Heart left ventricle (tissue), 16 donors: ENCODE results near the gene ADAMTS18. TPM values are rescaled to one million over a fixed set of nuclear protein-coding genes. Genes with fewer than 3 reads are reported as not detected.

Source experiments
- ATAC-seq, 4 donors: fragments of 200-7000 bp; cut with Tn5 transposase; one replicate each; pipeline ENCODE4 v1.9.1; 2020 to 2022; ENCODE audit warnings: moderate library complexity in 4 of 4, mild to moderate bottlenecking in 3 of 4, moderate number of reproducible peaks in 1 of 4
- DNase-seq, 5 donors: peaks; one replicate each; pipeline ENCODE4 v3.0.0-alpha.2; 2020
- H3K27ac ChIP-seq, 12 donors: fragments of 200-600 bp; sonication (generic) in 4 of 12; one replicate each; pipeline versions ENCODE4 v1.5.0 to v1.8.0; 2016 to 2022; ENCODE audit warnings: mild to moderate bottlenecking in 2 of 12
- H3K27me3 ChIP-seq, 9 donors: fragments of 200-600 bp; sonication (generic) in 2 of 9; one replicate each; pipeline versions ENCODE4 v1.5.1 to v1.8.0; 2016 to 2022; ENCODE audit warnings: mild to moderate bottlenecking in 3 of 9
- H3K36me3 ChIP-seq, 9 donors: fragments of 200-600 bp; sonication (generic) in 2 of 9; one replicate each; pipeline versions ENCODE4 v1.5.0 to v1.8.0; 2018 to 2022; ENCODE audit warnings: mild to moderate bottlenecking in 2 of 9
- H3K4me1 ChIP-seq, 12 donors: fragments of 200-600 bp; sonication (generic) in 4 of 12; one replicate each; pipeline versions ENCODE4 v1.5.0 to v1.8.0; 2016 to 2022; ENCODE audit warnings: mild to moderate bottlenecking in 3 of 12
- H3K4me3 ChIP-seq, 12 donors: fragments of 200-600 bp; sonication (generic) in 4 of 12; one replicate each; pipeline versions ENCODE4 v1.5.0 to v1.8.0; 2017 to 2022; ENCODE audit warnings: mild to moderate bottlenecking in 9 of 12, moderate library complexity in 4 of 12
- H3K9me3 ChIP-seq, 12 donors: fragments of 200-600 bp; sonication (generic) in 4 of 12; one replicate each; pipeline versions ENCODE4 v1.5.0 to v1.8.0; 2016 to 2022; ENCODE audit warnings: mild to moderate bottlenecking in 1 of 12
- POLR2A ChIP-seq, 2 donors: fragments of 450-650 bp; IDR thresholded peaks; one replicate each; pipeline ENCODE4 v1.6.1; 2017; ENCODE audit warnings: antibody characterized with exemption in 2 of 2, mild to moderate bottlenecking in 2 of 2, moderate library complexity in 2 of 2
- WGBS, 4 donors: extraction: QIAGEN DNeasy Blood & Tissue Kit in 2 of 4; methylation state at CpG; one replicate each; pipeline versions ENCODE4 v1.1.5 to v1.1.7; 2013 to 2018; 5-methylcytosine and 5-hydroxymethylcytosine counted together
- intact Hi-C, 10 donors: fragments of 100-400 bp; cut with DNase I; formaldehyde crosslinking; loops; one replicate each; pipeline versions ENCODE4 v1.11.1 to v1.14.2; 2022
- polyA plus RNA-seq, 2 donors: library from polyadenylated mRNA; stranded (reverse); fragments of 200-250 nt; gene quantifications; one replicate each; pipeline ENCODE4 v1.2.3, GENCODE V29; 2013
- total RNA-seq, 9 donors: library from RNA; depleted of rRNA in 2 of 9; stranded (reverse); fragments of >200 nt in 2 of 9; fragmentation: NEBNext Ultra II Directional in 3 of 9; extraction: Animal tissue kit (Norgen Biotek cat#: 25700) in 3 of 9; gene quantifications; one replicate each; pipeline versions ENCODE4 v1.1.0 to v1.2.4, GENCODE V29; 2016 to 2023
- TF ChIP-seq, protein P1 (sequence below), 12 donors: fragments of 200-600 bp; sonication (generic) in 4 of 12; IDR thresholded peaks; one replicate each; pipeline versions ENCODE4 v1.5.0 to v1.8.0; 2018 to 2022; ENCODE audit warnings: antibody characterized with exemption in 12 of 12, mild to moderate bottlenecking in 5 of 12
- donor health status: ischemic (EF 13 %, LVEDD 7.1; RV severe dilation, severe dysfunction).
- donor health status: healthy with polysubstance abuse.
- donor health status: DM: no; HTN: yes; CAD: no.
- donor health status: DM: no; HTN: no; CAD: no.
- donor health status: ischemic (EF 25% LVEDD 6.9; RV normal size, moderate dysfunction).
- donor health status: ischemic (EF 25% LVEDD 5.7; RV mildly dilated, moderate dysfunction).
- donor health status: healthy.
- donor health status: DM: yes; HTN: yes; CAD: no.
- donor health status: ischemic (EF 35%, LVEDD 5.7; RV mildly dilated, moderate dysfunction).
- donor health status: nonischemic (EF 11% LVEDD 7.7; RV severe dilation, severe dysfunction).
- donor health status: DM: yes; HTN: yes; CAD: no.
- donor health status: PGD.
- donor health status: ischemic (EF 29% LVEDD 5.4; RV normal size, mild dysfunction).
- donor health status: nonischemic (EF 23%, LVEDD 6.1; RV moderate dilation, normal function).

ADAMTS18 gene
- total and polyA plus RNA-seq, 11 donors = 0.10 to 0.69 (median 0.14) TPM; not detected in 8

DNA sequence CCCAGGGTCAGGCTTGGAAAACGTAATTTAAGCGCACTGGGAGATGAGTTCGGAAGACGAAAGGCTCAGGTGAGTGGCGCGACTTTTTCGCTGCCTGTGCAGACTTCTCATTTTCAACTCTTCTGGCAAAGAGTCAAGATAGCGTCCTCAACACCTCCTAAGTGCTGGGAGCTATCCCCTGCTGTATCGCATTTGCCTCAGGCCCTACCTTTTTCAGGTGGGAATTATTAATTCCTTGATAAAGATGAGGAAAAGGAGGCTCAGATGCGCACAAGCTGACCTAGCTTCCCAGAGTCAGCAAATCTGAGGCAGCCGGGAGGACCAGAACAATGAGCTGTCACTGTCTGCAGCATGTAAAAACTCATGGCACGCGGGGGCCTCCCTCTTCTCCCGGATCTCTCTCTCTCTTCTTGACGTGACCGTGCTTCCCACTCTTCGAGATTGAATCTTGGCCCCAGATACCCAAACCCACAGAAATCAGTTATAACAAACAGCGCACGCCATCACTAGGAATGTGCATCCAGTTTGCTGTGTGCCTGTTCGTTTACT, 512 bp upstream of the ADAMTS18 start:
- Histone ChIP-seq H3K27ac (no peak overlapping the region), H3K9me3 (no peaks in the 10 kb centered on the region), H3K36me3 (no peaks in the 10 kb centered on the region), H3K4me3 (no peak overlapping the region), H3K27me3 (peaks cover 4 to 64% (median 31%) of the 10 kb centered on the region in 9 donors), H3K4me1 (peaks cover 0 to 9% (median 0%) of the 10 kb centered on the region in 12 donors)
- 13 to 19% (median 17%) methylated on average over 20 of the region's 20 CpGs for WGBS, 4 donors
- intact Hi-C loops = loop anchor here in 4 of 10 donors (5.0 to 10.0 kb wide), 2 partner anchors 147 to 149 kb away; no protein-coding TSS in a partner anchor
- DNase-seq = no peak
- TF ChIP-seq POLR2A (IDR thresholded peaks at IDR 0.05) = no peak
- TF ChIP-seq, protein P1, sequence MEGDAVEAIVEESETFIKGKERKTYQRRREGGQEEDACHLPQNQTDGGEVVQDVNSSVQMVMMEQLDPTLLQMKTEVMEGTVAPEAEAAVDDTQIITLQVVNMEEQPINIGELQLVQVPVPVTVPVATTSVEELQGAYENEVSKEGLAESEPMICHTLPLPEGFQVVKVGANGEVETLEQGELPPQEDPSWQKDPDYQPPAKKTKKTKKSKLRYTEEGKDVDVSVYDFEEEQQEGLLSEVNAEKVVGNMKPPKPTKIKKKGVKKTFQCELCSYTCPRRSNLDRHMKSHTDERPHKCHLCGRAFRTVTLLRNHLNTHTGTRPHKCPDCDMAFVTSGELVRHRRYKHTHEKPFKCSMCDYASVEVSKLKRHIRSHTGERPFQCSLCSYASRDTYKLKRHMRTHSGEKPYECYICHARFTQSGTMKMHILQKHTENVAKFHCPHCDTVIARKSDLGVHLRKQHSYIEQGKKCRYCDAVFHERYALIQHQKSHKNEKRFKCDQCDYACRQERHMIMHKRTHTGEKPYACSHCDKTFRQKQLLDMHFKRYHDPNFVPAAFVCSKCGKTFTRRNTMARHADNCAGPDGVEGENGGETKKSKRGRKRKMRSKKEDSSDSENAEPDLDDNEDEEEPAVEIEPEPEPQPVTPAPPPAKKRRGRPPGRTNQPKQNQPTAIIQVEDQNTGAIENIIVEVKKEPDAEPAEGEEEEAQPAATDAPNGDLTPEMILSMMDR (IDR thresholded peaks at IDR 0.05) = no peak
- ATAC-seq = no peak

DNA sequence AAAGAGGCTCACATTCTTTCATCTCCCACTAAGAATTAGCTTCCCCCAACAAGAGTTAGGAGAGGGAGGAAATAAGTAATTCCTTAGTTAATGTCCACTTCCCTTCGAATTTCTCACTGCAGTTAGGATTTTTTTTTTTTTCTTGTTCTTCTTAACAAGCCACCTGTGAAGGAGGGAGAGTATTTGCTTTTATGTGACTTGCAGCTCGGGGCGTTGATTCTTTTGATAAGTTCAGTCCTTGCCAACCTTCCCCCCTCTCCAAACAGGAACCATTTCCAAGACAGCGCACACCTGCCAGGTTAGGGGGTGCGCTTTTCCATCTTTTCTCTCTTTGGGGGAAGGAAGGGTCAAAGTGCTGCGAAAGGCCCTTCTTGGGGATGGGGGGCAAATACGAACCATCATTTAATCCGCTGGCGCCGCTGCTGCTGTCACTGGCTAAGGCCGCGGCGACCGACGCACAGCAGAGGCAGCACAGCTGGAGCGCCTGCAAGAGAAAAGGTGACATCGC, 758 bp downstream of the ADAMTS18 start:
- TF ChIP-seq, protein P1 (IDR thresholded peaks at IDR 0.05) = no peak
- TF ChIP-seq POLR2A (IDR thresholded peaks at IDR 0.05) = no peak
- peaks cover 0 to 9% (median 0%) of the 10 kb centered on the region in 12 donors for H3K4me1 ChIP-seq
- no peak overlapping the region for H3K4me3 ChIP-seq
- DNase-seq (no peak), ATAC-seq (no peak)
- no peaks in the 10 kb centered on the region for H3K36me3 ChIP-seq
- H3K9me3 ChIP-seq = no peaks in the 10 kb centered on the region
- H3K27me3 ChIP-seq = peaks cover 4 to 67% (median 31%) of the 10 kb centered on the region in 9 donors
- intact Hi-C loops = loop anchor here in 2 of 10 donors (10.0 kb wide), 1 partner anchor 151 kb away; no protein-coding TSS in a partner anchor
- 3 to 4% (median 4%) methylated on average over 16 to 17 of the region's 17 CpGs for WGBS, 4 donors
- no peak overlapping the region for H3K27ac ChIP-seq

DNA sequence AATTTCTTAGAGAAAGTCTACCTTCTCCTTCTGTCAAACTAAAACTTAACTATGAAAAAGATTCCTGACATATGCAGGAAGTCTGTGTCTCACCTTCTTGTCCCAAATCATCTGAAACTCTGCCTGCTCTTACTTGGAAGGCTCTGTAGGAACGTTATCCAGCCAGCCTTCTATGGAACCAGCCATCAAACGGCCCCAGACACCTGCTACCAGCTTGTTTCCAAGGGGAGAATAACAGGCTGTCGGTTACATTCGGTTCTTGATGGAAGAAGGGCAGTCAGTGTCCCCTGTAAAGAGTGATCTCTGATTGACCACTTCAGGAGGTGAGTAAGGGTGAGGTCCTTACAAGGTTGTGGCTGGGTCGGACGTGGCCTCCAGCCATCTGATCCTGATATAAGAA, 1.7 kb downstream of the ADAMTS18 start:
- H3K27ac ChIP-seq = no peak overlapping the region
- WGBS, 4 donors = 34 to 41% (median 36%) methylated on average over 6 of the region's 6 CpGs
- TF ChIP-seq POLR2A (IDR thresholded peaks at IDR 0.05) = no peak
- TF ChIP-seq, protein P1 (IDR thresholded peaks at IDR 0.05) = no peak
- H3K36me3 ChIP-seq = no peaks in the 10 kb centered on the region
- DNase-seq (no peak), ATAC-seq (no peak)
- H3K4me1 ChIP-seq = peaks cover 0 to 9% (median 0%) of the 10 kb centered on the region in 12 donors
- intact Hi-C loops = loop anchor here in 2 of 10 donors (10.0 kb wide), 1 partner anchor 152 kb away; no protein-coding TSS in a partner anchor
- H3K27me3 ChIP-seq = peaks cover 4 to 73% (median 31%) of the 10 kb centered on the region in 9 donors
- H3K4me3 ChIP-seq = no peak overlapping the region
- no peaks in the 10 kb centered on the region for H3K9me3 ChIP-seq

DNA sequence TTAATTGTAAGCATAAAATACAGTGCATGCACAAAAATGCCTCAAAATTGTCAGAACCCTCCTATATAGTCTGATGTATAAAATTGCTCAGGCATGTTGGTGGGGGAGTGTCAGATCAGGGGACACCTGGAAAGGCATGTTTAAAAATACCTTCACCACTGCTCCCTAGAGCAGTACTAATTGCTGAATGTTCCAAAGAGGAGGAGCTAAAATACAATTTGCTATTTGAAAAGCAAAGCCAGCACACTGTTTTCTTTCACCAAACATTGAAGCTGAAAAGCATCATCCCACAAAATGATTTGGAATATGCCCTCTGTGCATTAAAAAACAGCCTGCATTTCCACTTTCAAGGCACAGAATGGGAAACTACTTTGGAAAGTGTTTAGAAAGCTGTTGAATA, 2.6 kb downstream of the ADAMTS18 start:
- H3K27me3 ChIP-seq = peaks cover 4 to 73% (median 31%) of the 10 kb centered on the region in 9 donors
- H3K4me3 ChIP-seq = no peak overlapping the region
- TF ChIP-seq, protein P1 (IDR thresholded peaks at IDR 0.05) = no peak
- TF ChIP-seq POLR2A (IDR thresholded peaks at IDR 0.05) = no peak

More for the DNA sequence above, 2.6 kb downstream of the ADAMTS18 start:
- Histone ChIP-seq H3K36me3 (no peaks in the 10 kb centered on the region), H3K9me3 (no peaks in the 10 kb centered on the region), H3K4me1 (peaks cover 0 to 9% (median 0%) of the 10 kb centered on the region in 12 donors), H3K27ac (no peak overlapping the region)
- ATAC-seq = no peak
- intact Hi-C loops = loop anchor here in 2 of 10 donors (10.0 kb wide), 1 partner anchor 153 kb away; no protein-coding TSS in a partner anchor
- DNase-seq = no peak
